Endothelial cell of umbilical vein (primary cell): ENCODE data around the gene NCAPG2.

Source experiments
- CTCF ChIP-seq, 2 donors: IDR thresholded peaks; 1 replicate in 1 of 2; 2 replicates in 1 of 2; pipeline ENCODE4 v1.5.1; 2011; ENCODE audit warnings: low read length in 2 of 2, mild to moderate bottlenecking in 2 of 2, moderate library complexity in 2 of 2, control low read depth in 1 of 2, inconsistent platforms in 1 of 2, low read depth in 1 of 2; ENCODE audit not compliant: insufficient read depth in 1 of 2; ENCODE audit errors: extremely low read depth in 1 of 2
- FOS ChIP-seq: IDR thresholded peaks from 2 replicates; pipeline ENCODE4 v1.6.1; 2011; ENCODE audit warnings: mild to moderate bottlenecking, low read length, moderate library complexity, borderline replicate concordance; ENCODE audit not compliant: insufficient read depth
- MAX ChIP-seq: IDR thresholded peaks from 2 replicates; pipeline ENCODE4 v1.6.1; 2011; ENCODE audit not compliant: insufficient read depth, insufficient read length
- MYC ChIP-seq: IDR thresholded peaks from one replicate; pipeline ENCODE4 v1.6.1; 2011; ENCODE audit warnings: mild to moderate bottlenecking, low read depth, low read length
- POLR2A ChIP-seq: IDR thresholded peaks from 2 replicates; pipeline ENCODE4 v1.6.1; 2012; ENCODE audit warnings: low read depth, mild to moderate bottlenecking, control low read depth, low read length
- POLR2AphosphoS5 ChIP-seq: IDR thresholded peaks from 2 replicates; pipeline ENCODE4 v1.6.1; 2012; ENCODE audit warnings: low read depth, mild to moderate bottlenecking, control low read depth, low read length, moderate library complexity; ENCODE audit not compliant: insufficient read depth

- no peak for TF ChIP-seq CTCF (IDR thresholded peaks at IDR 0.05; ENCODE audit: extremely low read depth in 1 of 2, insufficient read depth in 1 of 2, low read depth in 1 of 2, low read length in 2 of 2)
- no peak for TF ChIP-seq MYC
- no peak for TF ChIP-seq POLR2AphosphoS5
- TF ChIP-seq POLR2A = no peak
- TF ChIP-seq MAX = no peak
- no peak for TF ChIP-seq FOS
These were observed 83.7 kb downstream of the NCAPG2 start for GRCh38 chr7:158620839-158621441.
